GM12873 (cell line): Measurements from ENCODE around the gene PCSK9.
A peak's percentile ranks its signal among the peaks of the same experiment; 100 is the strongest.

Experiments used
- TF ChIP-seq, protein P1 (sequence below): IDR thresholded peaks from 2 replicates; pipeline ENCODE4 v1.5.1; 2012; ENCODE audit warnings: low read depth, mild to moderate bottlenecking, moderate library complexity, low read length, control low read depth; ENCODE audit not compliant: insufficient read depth; ENCODE audit errors: missing control alignments

Gene PCSK9

DNA sequence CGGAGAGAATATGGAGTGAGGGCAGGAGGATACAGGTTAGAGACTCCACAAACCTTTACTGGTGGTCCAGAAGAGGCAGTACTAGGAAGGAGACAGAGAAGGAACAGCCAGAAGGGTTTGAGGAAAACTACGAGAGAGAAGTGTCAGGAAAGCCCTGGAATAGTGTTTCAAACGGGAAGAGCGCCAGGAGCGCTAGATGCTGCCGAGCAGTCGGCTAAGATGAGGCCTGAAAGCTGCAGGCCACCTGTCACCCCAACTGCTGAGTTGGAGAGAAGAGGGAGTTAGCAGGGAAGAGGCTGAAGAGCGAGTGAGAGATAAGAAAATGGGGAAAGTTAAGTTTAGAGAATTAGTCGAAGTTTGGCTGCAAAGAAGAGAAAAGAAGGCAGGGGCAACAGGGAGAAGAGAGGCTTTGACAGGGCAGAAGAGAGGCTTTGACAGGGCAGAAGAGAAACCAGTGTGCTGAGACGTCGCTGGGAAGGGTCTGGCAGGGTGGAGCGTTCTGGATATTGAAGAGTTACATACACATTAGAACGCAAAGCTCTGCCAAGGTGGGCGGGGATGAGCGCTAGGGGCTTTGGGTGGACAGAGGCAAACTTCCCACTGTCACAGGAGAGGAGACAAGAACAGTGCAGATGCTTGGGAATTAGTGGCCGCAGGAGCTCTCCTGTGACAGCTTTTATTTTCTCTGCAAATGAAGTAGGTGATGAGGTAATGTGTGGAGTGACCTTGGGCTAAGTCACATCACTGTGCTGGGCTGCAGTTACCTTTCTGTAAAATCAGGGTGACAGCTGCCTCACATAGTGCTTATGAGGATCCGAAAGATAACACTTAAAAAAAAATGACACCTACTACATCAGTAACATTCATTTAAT is 31.2 kb downstream of the PCSK9 start:
- TF ChIP-seq, protein P1, sequence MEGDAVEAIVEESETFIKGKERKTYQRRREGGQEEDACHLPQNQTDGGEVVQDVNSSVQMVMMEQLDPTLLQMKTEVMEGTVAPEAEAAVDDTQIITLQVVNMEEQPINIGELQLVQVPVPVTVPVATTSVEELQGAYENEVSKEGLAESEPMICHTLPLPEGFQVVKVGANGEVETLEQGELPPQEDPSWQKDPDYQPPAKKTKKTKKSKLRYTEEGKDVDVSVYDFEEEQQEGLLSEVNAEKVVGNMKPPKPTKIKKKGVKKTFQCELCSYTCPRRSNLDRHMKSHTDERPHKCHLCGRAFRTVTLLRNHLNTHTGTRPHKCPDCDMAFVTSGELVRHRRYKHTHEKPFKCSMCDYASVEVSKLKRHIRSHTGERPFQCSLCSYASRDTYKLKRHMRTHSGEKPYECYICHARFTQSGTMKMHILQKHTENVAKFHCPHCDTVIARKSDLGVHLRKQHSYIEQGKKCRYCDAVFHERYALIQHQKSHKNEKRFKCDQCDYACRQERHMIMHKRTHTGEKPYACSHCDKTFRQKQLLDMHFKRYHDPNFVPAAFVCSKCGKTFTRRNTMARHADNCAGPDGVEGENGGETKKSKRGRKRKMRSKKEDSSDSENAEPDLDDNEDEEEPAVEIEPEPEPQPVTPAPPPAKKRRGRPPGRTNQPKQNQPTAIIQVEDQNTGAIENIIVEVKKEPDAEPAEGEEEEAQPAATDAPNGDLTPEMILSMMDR: no peak

DNA sequence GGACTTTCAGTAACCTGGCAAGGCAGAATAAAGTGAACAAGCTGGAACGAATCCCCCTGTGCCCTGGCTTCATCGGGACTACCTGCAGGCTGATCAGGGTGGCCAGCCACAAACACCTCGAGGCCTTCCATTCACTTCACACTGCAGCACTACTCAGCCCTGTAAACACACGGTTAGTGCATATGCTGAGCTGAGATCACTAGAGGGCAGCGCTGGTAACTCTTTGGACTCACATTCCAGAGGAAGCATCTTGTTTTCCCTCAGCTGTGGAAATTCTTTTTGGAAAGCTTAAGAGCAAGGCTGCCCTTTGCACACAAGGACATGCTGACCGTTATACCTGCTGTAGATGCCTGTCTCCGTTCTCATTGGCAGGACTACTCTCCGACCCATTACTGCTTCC is 32.1 kb downstream of the PCSK9 start:
- TF ChIP-seq, protein P1: peak; percentile 51

DNA sequence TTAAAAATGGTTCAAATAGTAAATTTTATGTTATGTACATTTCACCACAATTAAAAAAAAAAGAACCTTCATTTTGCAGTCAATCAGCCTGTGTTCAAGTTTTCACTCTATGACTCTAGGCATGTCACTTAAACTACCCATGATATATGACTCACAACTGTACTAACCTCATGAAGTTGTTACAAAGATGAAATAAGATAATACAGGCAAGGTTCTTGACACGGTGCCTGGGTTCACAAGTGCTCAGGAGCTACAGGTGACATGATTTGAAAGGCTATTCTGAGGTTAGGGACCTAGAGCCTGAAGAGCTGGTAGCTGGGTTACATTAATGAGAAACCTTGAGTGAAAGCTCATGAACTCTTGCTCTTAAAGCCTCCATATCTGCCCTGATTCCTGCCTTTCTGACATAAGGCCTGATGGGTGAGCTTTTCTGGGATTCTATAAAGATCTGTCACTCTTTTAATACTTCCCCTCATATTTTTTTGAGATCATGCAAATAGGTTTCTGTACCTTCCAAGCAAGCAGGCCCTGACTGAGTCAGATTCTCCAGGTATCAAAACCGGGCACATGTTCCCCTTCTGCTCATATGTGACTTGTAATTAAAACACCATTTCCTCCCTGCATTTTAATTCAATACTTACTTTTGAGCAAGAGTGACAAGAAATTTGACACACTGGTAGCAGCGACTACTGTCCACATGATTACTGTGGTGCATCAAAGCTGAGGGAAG is 34.0 kb downstream of the PCSK9 start:
- TF ChIP-seq, protein P1: no peak

DNA sequence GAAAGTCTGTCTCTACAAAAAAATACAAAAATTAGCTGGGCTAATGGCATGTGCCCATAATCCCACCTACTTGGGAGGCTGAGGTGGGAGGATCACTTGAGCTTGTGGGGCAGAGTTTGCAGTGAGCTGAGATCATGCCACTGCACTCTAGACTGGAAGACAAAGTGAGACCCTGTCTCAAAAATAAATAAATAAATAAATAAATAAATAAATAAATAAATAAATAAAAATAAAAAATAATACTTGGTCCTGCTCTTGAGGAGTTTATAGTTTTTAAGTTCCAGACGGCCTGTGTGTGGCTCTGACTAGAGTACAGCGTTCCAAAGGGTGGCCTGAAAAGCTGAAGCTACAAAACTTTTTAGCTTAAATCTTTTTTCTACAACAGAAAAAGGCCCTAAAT is 35.1 kb downstream of the PCSK9 start:
- TF ChIP-seq, protein P1: no peak

DNA sequence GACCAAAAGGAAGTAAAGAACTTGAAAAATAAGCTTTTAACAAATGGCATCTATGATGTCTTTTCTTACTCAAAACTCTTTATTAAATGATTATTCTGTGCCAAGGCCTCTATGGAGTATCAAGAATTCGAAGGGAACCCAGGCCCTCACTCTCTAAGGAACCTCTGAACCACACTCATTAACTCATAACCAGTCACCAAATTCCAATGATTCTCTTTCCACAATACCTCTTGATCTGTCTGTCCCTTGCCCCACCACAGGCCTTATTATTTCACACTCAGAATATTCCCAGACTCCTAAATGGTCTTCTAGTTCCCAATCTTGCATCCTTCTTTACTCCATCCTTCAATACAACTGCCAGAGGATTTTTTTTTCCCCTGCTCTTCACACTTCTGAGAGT is 37.0 kb downstream of the PCSK9 start:
- TF ChIP-seq, protein P1: no peak

DNA sequence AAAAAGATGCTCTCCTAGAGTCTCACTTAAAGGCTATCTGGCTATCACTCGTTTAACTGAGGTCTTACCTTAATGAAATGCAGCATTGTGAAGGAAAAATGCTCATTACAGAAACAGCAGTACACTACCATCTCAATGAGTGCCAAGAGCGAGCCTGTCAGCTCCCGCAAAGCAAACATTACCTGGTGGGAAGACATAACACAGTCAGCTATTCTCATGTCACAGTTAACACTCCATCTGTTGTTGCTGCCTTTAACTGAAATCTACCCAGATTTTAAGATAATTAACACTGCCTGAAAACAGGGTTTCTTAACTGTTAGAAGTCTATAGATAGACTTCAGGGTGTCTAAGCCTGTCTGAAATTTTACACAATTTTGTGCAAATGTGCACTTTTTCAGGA is 39.1 kb downstream of the PCSK9 start:
- TF ChIP-seq, protein P1: no peak

DNA sequence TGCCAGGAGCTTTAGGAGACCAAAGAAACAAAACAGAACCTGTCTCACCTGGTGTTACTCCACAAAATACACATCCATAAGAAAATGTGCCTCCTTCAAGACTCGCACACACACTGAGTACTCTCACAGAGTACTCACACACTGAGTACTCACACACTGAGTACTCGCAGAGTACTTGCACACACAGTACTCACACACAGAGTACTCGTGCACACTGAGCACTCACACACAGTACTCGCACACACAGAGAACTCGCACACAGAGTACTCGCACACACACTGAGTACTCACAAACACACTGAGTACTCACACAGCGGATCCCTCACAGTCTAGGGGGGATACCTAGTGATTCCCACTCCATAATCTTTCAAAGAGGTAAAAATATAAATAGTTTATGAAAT is 40.3 kb downstream of the PCSK9 start:
- TF ChIP-seq, protein P1: no peak
